Thyroid gland (tissue), 4 donors: ENCODE results near the gene MSMP. TPM values are rescaled to one million over a fixed set of nuclear protein-coding genes. Genes with fewer than 3 reads are reported as not detected.

Experiments used
- DNase-seq, 2 donors: peaks; one replicate each; pipeline ENCODE4 v3.0.0-alpha.2; 2019
- H3K27ac ChIP-seq, 3 donors: fragments of 200-600 bp; sonication (generic); 1 replicate in 2 of 3; 2 replicates in 1 of 3; pipeline ENCODE4 v1.5.1; 2016 to 2019; ENCODE audit warnings: mild to moderate bottlenecking in 1 of 3, moderate library complexity in 1 of 3
- H3K27me3 ChIP-seq: fragments of 200-600 bp; sonication (generic); one replicate; pipeline ENCODE4 v1.5.1; 2019
- H3K36me3 ChIP-seq, 2 donors: fragments of 200-600 bp; sonication (generic); one replicate each; pipeline ENCODE4 v1.5.1; 2016 to 2019
- H3K4me1 ChIP-seq, 2 donors: fragments of 200-600 bp; sonication (generic); one replicate each; pipeline ENCODE4 v1.5.1; 2017 to 2019
- H3K4me3 ChIP-seq, 3 donors: fragments of 200-600 bp; sonication (generic); replicated peaks in 1 of 3; 1 replicate in 2 of 3; 2 replicates in 1 of 3; pipeline ENCODE4 v1.5.1; 2016; ENCODE audit warnings: mild to moderate bottlenecking in 1 of 3
- H3K9me3 ChIP-seq: fragments of 200-600 bp; sonication (generic); one replicate; pipeline ENCODE4 v1.5.1; 2017
- POLR2A ChIP-seq, 2 donors: fragments of 450-650 bp; IDR thresholded peaks; one replicate each; pipeline ENCODE4 v1.6.1; 2017; ENCODE audit warnings: antibody characterized with exemption in 2 of 2, mild to moderate bottlenecking in 2 of 2, moderate library complexity in 1 of 2
- WGBS, 2 donors: methylation state at CpG; one replicate each; pipeline ENCODE4 v1.1.5; 2017; 5-methylcytosine and 5-hydroxymethylcytosine counted together
- intact Hi-C: fragments of 100-400 bp; cut with DNase I; formaldehyde crosslinking; loops from one replicate; pipeline ENCODE4 v1.15.1; 2023
- total RNA-seq, 4 donors: library from RNA; depleted of rRNA; stranded (reverse); fragments of >200 nt; gene quantifications; one replicate each; pipeline ENCODE4 v1.2.3, GENCODE V29; 2016
- TF ChIP-seq, protein P1 (sequence below), 6 experiments: fragments of 200-600 bp in 3 of 6; fragments of 450-650 bp in 3 of 6; sonication (generic) in 3 of 6; IDR thresholded peaks; one replicate each; pipeline ENCODE4 v1.5.1; 2016 to 2019; ENCODE audit warnings: antibody characterized with exemption in 6 of 6, mild to moderate bottlenecking in 2 of 6, inconsistent platforms in 1 of 6, moderate library complexity in 1 of 6

The MSMP gene
- total RNA-seq, 4 donors from 2014 or later = 0.67 TPM; not detected in 3

GRCh38 chr9:35789541-35789940 lies 35.5 kb upstream of the MSMP start:
- intact Hi-C loops = loop anchor here (2.0 kb wide), 1 partner anchor 93 kb away; no protein-coding TSS in a partner anchor
- H3K4me1 ChIP-seq = peaks cover 8 to 13% of the 10 kb centered on the region in 2 donors
- no peaks in the 10 kb centered on the region for H3K27me3 ChIP-seq
- 94 to 97% methylated on average over 2 of the region's 2 CpGs for WGBS, 2 donors
- H3K9me3 ChIP-seq = no peaks in the 10 kb centered on the region
- H3K36me3 ChIP-seq = no peaks in the 10 kb centered on the region
- no peak overlapping the region for H3K27ac ChIP-seq
- H3K4me3 ChIP-seq = no peak overlapping the region
- DNase-seq = no peak
- TF ChIP-seq, protein P1, sequence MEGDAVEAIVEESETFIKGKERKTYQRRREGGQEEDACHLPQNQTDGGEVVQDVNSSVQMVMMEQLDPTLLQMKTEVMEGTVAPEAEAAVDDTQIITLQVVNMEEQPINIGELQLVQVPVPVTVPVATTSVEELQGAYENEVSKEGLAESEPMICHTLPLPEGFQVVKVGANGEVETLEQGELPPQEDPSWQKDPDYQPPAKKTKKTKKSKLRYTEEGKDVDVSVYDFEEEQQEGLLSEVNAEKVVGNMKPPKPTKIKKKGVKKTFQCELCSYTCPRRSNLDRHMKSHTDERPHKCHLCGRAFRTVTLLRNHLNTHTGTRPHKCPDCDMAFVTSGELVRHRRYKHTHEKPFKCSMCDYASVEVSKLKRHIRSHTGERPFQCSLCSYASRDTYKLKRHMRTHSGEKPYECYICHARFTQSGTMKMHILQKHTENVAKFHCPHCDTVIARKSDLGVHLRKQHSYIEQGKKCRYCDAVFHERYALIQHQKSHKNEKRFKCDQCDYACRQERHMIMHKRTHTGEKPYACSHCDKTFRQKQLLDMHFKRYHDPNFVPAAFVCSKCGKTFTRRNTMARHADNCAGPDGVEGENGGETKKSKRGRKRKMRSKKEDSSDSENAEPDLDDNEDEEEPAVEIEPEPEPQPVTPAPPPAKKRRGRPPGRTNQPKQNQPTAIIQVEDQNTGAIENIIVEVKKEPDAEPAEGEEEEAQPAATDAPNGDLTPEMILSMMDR (IDR thresholded peaks at IDR 0.05) = no peak
- no peak for TF ChIP-seq POLR2A (IDR thresholded peaks at IDR 0.05)

DNA sequence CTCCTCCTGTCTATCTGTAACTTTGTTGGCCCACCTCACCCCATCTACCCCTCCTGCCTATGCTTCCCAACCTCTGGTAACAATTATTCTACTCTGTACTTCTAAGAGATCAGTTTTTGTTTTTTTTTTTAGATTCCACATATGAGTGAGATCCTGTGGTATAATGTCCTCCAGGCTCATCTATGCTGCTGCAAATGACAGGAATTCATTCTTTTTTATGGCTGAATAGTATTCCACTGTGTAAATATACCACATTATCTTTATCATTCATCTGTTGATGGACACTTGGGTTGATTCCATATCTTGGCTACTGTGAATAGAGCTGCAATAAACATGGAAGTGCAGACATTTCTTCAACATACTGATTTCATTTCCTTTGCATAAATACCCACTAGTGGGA lies 29.3 kb upstream of the MSMP start:
- H3K4me3 ChIP-seq = no peak overlapping the region
- no peaks in the 10 kb centered on the region for H3K36me3 ChIP-seq
- intact Hi-C loops = no loop called here
- no peak for DNase-seq
- H3K27ac ChIP-seq = no peak overlapping the region
- H3K4me1 ChIP-seq = no peaks in the 10 kb centered on the region
- H3K27me3 ChIP-seq = no peaks in the 10 kb centered on the region
- H3K9me3 ChIP-seq = no peaks in the 10 kb centered on the region
- TF ChIP-seq, protein P1 (IDR thresholded peaks at IDR 0.05) = no peak
- no peak for TF ChIP-seq POLR2A (IDR thresholded peaks at IDR 0.05)

DNA sequence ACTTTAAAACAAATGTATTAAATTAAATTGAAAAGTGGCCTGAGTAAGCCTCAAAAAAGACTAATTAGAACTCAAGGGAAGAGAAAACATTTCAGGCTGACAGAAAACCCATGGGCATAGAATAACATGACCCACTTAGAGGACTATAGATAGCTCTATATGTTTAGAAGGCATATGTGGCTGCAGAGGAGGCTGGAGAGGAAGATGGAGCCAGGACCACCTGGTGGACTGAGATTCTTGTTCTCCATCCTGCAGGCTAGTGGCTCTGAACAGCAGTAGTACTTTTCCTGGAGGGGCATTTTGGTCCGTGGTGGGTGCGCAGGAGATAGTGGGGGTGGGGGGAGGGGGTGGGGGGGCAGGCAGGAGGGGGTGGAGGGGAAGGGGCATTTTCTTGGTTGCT lies 27.0 kb upstream of the MSMP start:
- H3K27ac ChIP-seq = no peak overlapping the region
- 78 to 82% methylated on average over 2 of the region's 2 CpGs for WGBS, 2 donors
- intact Hi-C loops = no loop called here

DNA sequence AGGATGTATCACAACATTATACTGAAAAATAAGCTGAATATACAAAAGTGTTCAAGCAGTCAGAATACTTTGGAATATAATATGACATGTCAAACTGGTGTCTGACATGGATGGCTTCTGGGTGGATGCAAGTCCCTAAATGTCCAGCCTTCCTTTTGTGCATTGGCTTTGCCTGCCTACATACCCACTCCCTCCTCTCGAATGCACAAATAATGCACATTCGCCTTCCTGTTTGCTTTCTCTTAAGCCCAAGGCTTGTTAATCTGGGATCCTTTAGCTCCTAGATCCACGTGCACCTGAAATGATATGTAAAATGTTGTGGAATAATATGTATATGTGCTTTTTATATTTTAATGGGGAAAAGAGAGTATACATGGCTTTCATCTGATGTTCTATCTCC lies 24.4 kb upstream of the MSMP start:
- Histone ChIP-seq H3K9me3 (no peaks in the 10 kb centered on the region), H3K27ac (no peak overlapping the region), H3K4me3 (no peak overlapping the region), H3K36me3 (no peaks in the 10 kb centered on the region), H3K4me1 (no peaks in the 10 kb centered on the region), H3K27me3 (no peaks in the 10 kb centered on the region)
- 90 to 94% methylated on average over 3 of the region's 3 CpGs for WGBS, 2 donors
- no peak for DNase-seq
- intact Hi-C loops = no loop called here
- TF ChIP-seq, protein P1 (IDR thresholded peaks at IDR 0.05) = no peak
- no peak for TF ChIP-seq POLR2A (IDR thresholded peaks at IDR 0.05)

More for the DNA sequence above, 27.0 kb upstream of the MSMP start:
- Histone ChIP-seq H3K27me3 (no peaks in the 10 kb centered on the region), H3K4me3 (no peak overlapping the region), H3K4me1 (no peaks in the 10 kb centered on the region), H3K36me3 (no peaks in the 10 kb centered on the region), H3K9me3 (no peaks in the 10 kb centered on the region)
- DNase-seq = no peak
- no peak for TF ChIP-seq POLR2A (IDR thresholded peaks at IDR 0.05)
- TF ChIP-seq, protein P1 (IDR thresholded peaks at IDR 0.05) = no peak

DNA sequence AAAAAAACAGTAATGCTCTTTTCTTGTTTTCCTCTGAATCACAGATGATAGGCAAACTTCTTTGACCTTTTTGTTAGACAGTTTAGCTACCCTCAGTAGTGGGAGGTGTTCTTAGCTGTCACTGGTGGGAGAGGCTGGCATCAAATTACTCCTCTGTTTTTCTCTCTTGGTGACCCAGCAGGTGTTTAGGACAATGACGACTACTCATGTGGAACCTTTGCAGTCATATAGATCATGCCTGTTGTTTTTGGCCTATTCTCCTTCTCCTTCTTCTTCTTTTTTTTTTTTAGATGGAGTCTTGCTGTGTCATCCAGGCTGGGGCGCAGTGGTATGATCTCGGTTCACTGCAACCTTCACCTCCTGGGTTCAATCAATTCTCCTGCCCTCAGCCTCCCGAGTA lies 21.9 kb upstream of the MSMP start:
- Histone ChIP-seq H3K27me3 (no peaks in the 10 kb centered on the region), H3K9me3 (no peaks in the 10 kb centered on the region), H3K4me3 (no peak overlapping the region), H3K36me3 (no peaks in the 10 kb centered on the region), H3K27ac (peak overlapping the region in 1 of 3 donors; percentile 32), H3K4me1 (peaks cover 10 to 11% of the 10 kb centered on the region in 2 donors)
- no peak for DNase-seq
- WGBS, 2 donors = 68 to 74% methylated on average over 4 of the region's 4 CpGs
- intact Hi-C loops = no loop called here
- TF ChIP-seq, protein P1 (IDR thresholded peaks at IDR 0.05) = no peak
- TF ChIP-seq POLR2A (IDR thresholded peaks at IDR 0.05) = no peak
